Memory B cell (primary cell): ENCODE data around the gene TBCA.
"Not testable (repeated sequence)": the region's sequence is repeated elsewhere in the genome, so short reads cannot be mapped to it uniquely, and the experiment has no call there.

Source experiments
- ATAC-seq: fragments of 150-1000 bp; cut with Tn5 transposase; 2 replicates; pipeline ENCODE4 v1.10.0; 2021; ENCODE audit warnings: low read depth, mild to moderate bottlenecking, moderate library complexity
- DNase-seq, 2 donors: peaks; one replicate each; pipeline ENCODE4 v3.0.0; 2022; ENCODE audit warnings: low spot score in 2 of 2
- H3K27ac Mint-ChIP-seq: one replicate; pipeline ENCODE4 v1.8.0; 2022; ENCODE audit warnings: mild to moderate bottlenecking, moderate library complexity, mixed read lengths
- H3K27me3 Mint-ChIP-seq: one replicate; pipeline ENCODE4 v1.8.0; 2022; ENCODE audit warnings: mixed read lengths
- H3K36me3 Mint-ChIP-seq: one replicate; pipeline ENCODE4 v1.8.0; 2022; ENCODE audit warnings: mild to moderate bottlenecking, mixed read lengths
- H3K4me1 Mint-ChIP-seq: one replicate; pipeline ENCODE4 v1.8.0; 2022; ENCODE audit warnings: mixed read lengths
- H3K4me3 Mint-ChIP-seq: one replicate; pipeline ENCODE4 v1.8.0; 2022; ENCODE audit warnings: mild to moderate bottlenecking, moderate library complexity, mixed read lengths
- H3K9me3 Mint-ChIP-seq: one replicate; pipeline ENCODE4 v1.8.0; 2022; ENCODE audit warnings: mixed read lengths

Gene TBCA

GRCh38 chr5:77758141-77758938 lies 17.8 kb downstream of the TBCA start:
- Mint-ChIP-seq H3K27me3 (no peaks in the 10 kb centered on the region), H3K27ac (no peak overlapping the region), H3K9me3 (no peaks in the 10 kb centered on the region), H3K4me1 (peaks cover 16% of the 10 kb centered on the region), H3K4me3 (no peak overlapping the region), H3K36me3 (peaks cover 15% of the 10 kb centered on the region)
- ATAC-seq (no peak), DNase-seq (no peak)

GRCh38 chr5:77751328-77752023 lies 24.7 kb downstream of the TBCA start:
- DNase-seq (no peak), ATAC-seq (no peak)
- Mint-ChIP-seq H3K4me1 (peaks cover 13% of the 10 kb centered on the region), H3K4me3 (no peak overlapping the region), H3K27ac (no peak overlapping the region), H3K27me3 (no peaks in the 10 kb centered on the region), H3K36me3 (peaks cover under 1% of the 10 kb centered on the region), H3K9me3 (no peaks in the 10 kb centered on the region)

GRCh38 chr5:77750928-77751327 lies 25.2 kb downstream of the TBCA start:
- not testable (repeated sequence) for ATAC-seq, H3K27me3 Mint-ChIP-seq, DNase-seq, H3K9me3 Mint-ChIP-seq, H3K36me3 Mint-ChIP-seq, H3K4me3 Mint-ChIP-seq, H3K27ac Mint-ChIP-seq
- peaks cover 13% of the 10 kb centered on the region for H3K4me1 Mint-ChIP-seq

- ATAC-seq (no peak), DNase-seq (no peak)
- Mint-ChIP-seq H3K4me3 (no peak overlapping the region), H3K27ac (no peak overlapping the region), H3K9me3 (no peaks in the 10 kb centered on the region), H3K27me3 (no peaks in the 10 kb centered on the region), H3K36me3 (peaks cover 6% of the 10 kb centered on the region), H3K4me1 (peaks cover 16% of the 10 kb centered on the region)
Observed at GRCh38 chr5:77748160-77748559, 28.0 kb downstream of the TBCA start.

GRCh38 chr5:77744116-77744515 lies 32.0 kb downstream of the TBCA start:
- Mint-ChIP-seq H3K9me3 (no peaks in the 10 kb centered on the region), H3K4me3 (no peak overlapping the region), H3K4me1 (peaks cover 9% of the 10 kb centered on the region), H3K36me3 (peaks cover 6% of the 10 kb centered on the region), H3K27me3 (no peaks in the 10 kb centered on the region), H3K27ac (no peak overlapping the region)
- ATAC-seq (no peak), DNase-seq (no peak)

- ATAC-seq: no peak
- no peaks in the 10 kb centered on the region for H3K27me3 Mint-ChIP-seq
- no peak overlapping the region for H3K27ac Mint-ChIP-seq
- no peaks in the 10 kb centered on the region for H3K9me3 Mint-ChIP-seq
- H3K36me3 Mint-ChIP-seq: peaks cover 6% of the 10 kb centered on the region
- H3K4me1 Mint-ChIP-seq: peaks cover 5% of the 10 kb centered on the region
- no peak overlapping the region for H3K4me3 Mint-ChIP-seq
- DNase-seq: no peak
Observed at GRCh38 chr5:77743181-77743580, 33.0 kb downstream of the TBCA start.

- Mint-ChIP-seq H3K27me3 (no peaks in the 10 kb centered on the region), H3K36me3 (peaks cover 7% of the 10 kb centered on the region), H3K9me3 (no peaks in the 10 kb centered on the region), H3K4me3 (no peak overlapping the region), H3K4me1 (peaks cover 4% of the 10 kb centered on the region), H3K27ac (no peak overlapping the region)
- ATAC-seq (no peak), DNase-seq (no peak)
Observed at GRCh38 chr5:77741608-77742007, 34.5 kb downstream of the TBCA start.

- Mint-ChIP-seq H3K27me3 (no peaks in the 10 kb centered on the region), H3K27ac (no peak overlapping the region), H3K36me3 (peaks cover 16% of the 10 kb centered on the region), H3K9me3 (peaks cover 3% of the 10 kb centered on the region), H3K4me1 (peaks cover 18% of the 10 kb centered on the region), H3K4me3 (no peak overlapping the region)
- ATAC-seq (no peak), DNase-seq (no peak)
Observed at GRCh38 chr5:77734885-77735284, 41.3 kb downstream of the TBCA start.

- no peak for ATAC-seq
- H3K9me3 Mint-ChIP-seq: peaks cover 3% of the 10 kb centered on the region
- no peak overlapping the region for H3K4me3 Mint-ChIP-seq
- peaks cover 22% of the 10 kb centered on the region for H3K4me1 Mint-ChIP-seq
- peaks cover 18% of the 10 kb centered on the region for H3K36me3 Mint-ChIP-seq
- H3K27me3 Mint-ChIP-seq: no peaks in the 10 kb centered on the region
- no peak for DNase-seq
- H3K27ac Mint-ChIP-seq: no peak overlapping the region
Observed at GRCh38 chr5:77733130-77733529, 43.0 kb downstream of the TBCA start.

- Mint-ChIP-seq H3K36me3 (peaks cover 2% of the 10 kb centered on the region), H3K27me3 (no peaks in the 10 kb centered on the region), H3K4me3 (no peak overlapping the region), H3K27ac (no peak overlapping the region), H3K9me3 (no peaks in the 10 kb centered on the region), H3K4me1 (peaks cover 12% of the 10 kb centered on the region)
- ATAC-seq (no peak), DNase-seq (no peak)
Observed at GRCh38 chr5:77727190-77727589, 48.9 kb downstream of the TBCA start.

- Mint-ChIP-seq H3K9me3 (no peaks in the 10 kb centered on the region), H3K4me3 (no peak overlapping the region), H3K27me3 (no peaks in the 10 kb centered on the region), H3K4me1 (peaks cover 12% of the 10 kb centered on the region), H3K27ac (no peak overlapping the region), H3K36me3 (peaks cover 2% of the 10 kb centered on the region)
- DNase-seq (no peak), ATAC-seq (no peak)
Observed at GRCh38 chr5:77725616-77726015, 50.5 kb downstream of the TBCA start.

GRCh38 chr5:77724934-77725333 lies 51.2 kb downstream of the TBCA start:
- ATAC-seq: no peak
- H3K27me3 Mint-ChIP-seq: no peaks in the 10 kb centered on the region

GRCh38 chr5:77719666-77720363 lies 56.3 kb downstream of the TBCA start:
- no peak for DNase-seq
- no peaks in the 10 kb centered on the region for H3K9me3 Mint-ChIP-seq
- peak overlapping the region; percentile 73 for H3K27ac Mint-ChIP-seq
- H3K4me3 Mint-ChIP-seq: peak overlapping the region; percentile 16
- H3K36me3 Mint-ChIP-seq: no peaks in the 10 kb centered on the region
- H3K4me1 Mint-ChIP-seq: peaks cover 15% of the 10 kb centered on the region
- no peaks in the 10 kb centered on the region for H3K27me3 Mint-ChIP-seq
- ATAC-seq: no peak

More at GRCh38 chr5:77724934-77725333, 51.2 kb downstream of the TBCA start:
- no peak overlapping the region for H3K4me3 Mint-ChIP-seq
- H3K9me3 Mint-ChIP-seq: no peaks in the 10 kb centered on the region
- no peak for DNase-seq
- H3K4me1 Mint-ChIP-seq: peaks cover 10% of the 10 kb centered on the region
- peaks cover 2% of the 10 kb centered on the region for H3K36me3 Mint-ChIP-seq
- no peak overlapping the region for H3K27ac Mint-ChIP-seq

GRCh38 chr5:77718934-77719610 lies 57.1 kb downstream of the TBCA start:
- Mint-ChIP-seq H3K9me3 (no peaks in the 10 kb centered on the region), H3K4me1 (peaks cover 15% of the 10 kb centered on the region), H3K36me3 (no peaks in the 10 kb centered on the region), H3K4me3 (peak overlapping the region; percentile 78), H3K27ac (peak overlapping the region; percentile 73), H3K27me3 (no peaks in the 10 kb centered on the region)
- ATAC-seq: peak; percentile 88
- DNase-seq: peak in 1 of 2 donors; percentile 8
